IMR-90 (cell line): ENCODE results near the gene SLC39A11. TPM values are rescaled to one million over a fixed set of nuclear protein-coding genes. Genes with fewer than 3 reads are reported as not detected.

Source experiments
- ATAC-seq: fragments of 200-7000 bp; cut with Tn5 transposase; 2 replicates; pipeline ENCODE4 v1.9.1; 2020; ENCODE audit warnings: low read depth, mild to moderate bottlenecking, moderate library complexity
- BruUV-seq: library from RNA; stranded (reverse); fragments of 400-500 nt; replicated peaks from 2 replicates; lab custom pipeline; 2021; lab: Mats Ljungman, UMichigan
- CTCF ChIA-PET: fragments of 300-600 bp; formaldehyde crosslinking; extraction: SDS; loops from one replicate; lab custom pipeline; 2021; ENCODE audit warnings: antibody characterized with exemption; lab: Yijun Ruan, JAX
- POLR2A ChIA-PET: fragments of 300-600 bp; sonication (Branson Sonifier 250); formaldehyde crosslinking; loops from one replicate; lab custom pipeline; 2022; ENCODE audit warnings: antibody characterized with exemption; ENCODE audit not compliant: unreplicated experiment; lab: Charles Lee
- DNase-seq: peaks from one replicate; pipeline ENCODE4 v3.0.0; 2013
- H2AFZ ChIP-seq: replicated peaks from 2 replicates; pipeline ENCODE3; 2013; ENCODE audit warnings: low read length, mild to moderate bottlenecking; ENCODE audit not compliant: poor library complexity
- H2AK5ac ChIP-seq: 2 replicates; pipeline ENCODE4 v1.6.1; 2013; ENCODE audit warnings: low read depth, low read length, inconsistent platforms
- H2AK9ac ChIP-seq: replicated peaks from 2 replicates; pipeline ENCODE3; 2013; ENCODE audit warnings: mild to moderate bottlenecking, low read depth, low read length, moderate library complexity; ENCODE audit not compliant: poor library complexity
- H2BK120ac ChIP-seq: 2 replicates; pipeline ENCODE4 v1.6.1; 2013; ENCODE audit warnings: low read depth, low read length, inconsistent platforms
- H2BK15ac ChIP-seq: 3 replicates; pipeline ENCODE4 v1.6.1; 2013; ENCODE audit warnings: low read depth, low read length, inconsistent platforms
- H2BK20ac ChIP-seq: 2 replicates; pipeline ENCODE4 v1.6.1; 2013; ENCODE audit warnings: low read depth, mild to moderate bottlenecking, inconsistent platforms, low read length, moderate library complexity
- H2BK5ac ChIP-seq: 2 replicates; pipeline ENCODE4 v1.6.1; 2013; ENCODE audit warnings: mild to moderate bottlenecking, low read depth, low read length, inconsistent platforms; ENCODE audit not compliant: poor library complexity, severe bottlenecking
- H3K14ac ChIP-seq: replicated peaks from 2 replicates; pipeline ENCODE4 v1.6.1; 2013; ENCODE audit warnings: low read depth, low read length, inconsistent platforms
- H3K18ac ChIP-seq: 2 replicates; pipeline ENCODE4 v1.6.1; 2013; ENCODE audit warnings: low read depth, low read length, control low read depth
- H3K23ac ChIP-seq: 2 replicates; pipeline ENCODE4 v1.6.1; 2013; ENCODE audit warnings: low read depth, low read length, inconsistent platforms
- H3K27ac ChIP-seq: 2 replicates; pipeline ENCODE4 v1.5.1; 2013; ENCODE audit warnings: mild to moderate bottlenecking, control low read depth, low read length; ENCODE audit not compliant: insufficient read depth
- H3K27me3 ChIP-seq: 2 replicates; pipeline ENCODE4 v1.6.1; 2013; ENCODE audit warnings: low read length; ENCODE audit not compliant: control insufficient read depth, insufficient read depth
- H3K36me3 ChIP-seq: 2 replicates; pipeline ENCODE4 v1.6.1; 2013; ENCODE audit warnings: low read length, mixed read lengths; ENCODE audit not compliant: control insufficient read depth, insufficient read depth
- H3K4ac ChIP-seq: 2 replicates; pipeline ENCODE4 v1.6.1; 2013; ENCODE audit warnings: low read depth, low read length, inconsistent platforms
- H3K4me1 ChIP-seq: 2 replicates; pipeline ENCODE4 v1.6.1; 2013; ENCODE audit warnings: low read length, mixed read lengths; ENCODE audit not compliant: control insufficient read depth, insufficient read depth
- H3K4me2 ChIP-seq: 2 replicates; pipeline ENCODE4 v1.6.1; 2013; ENCODE audit warnings: low read depth, mild to moderate bottlenecking, control low read depth, low read length, moderate library complexity
- H3K4me3 ChIP-seq: 2 replicates; pipeline ENCODE4 v1.5.1; 2013; ENCODE audit warnings: low read depth, mild to moderate bottlenecking, control low read depth, low read length, moderate library complexity; ENCODE audit not compliant: insufficient read depth
- H3K56ac ChIP-seq: 2 replicates; pipeline ENCODE4 v1.6.1; 2013; ENCODE audit warnings: low read length, inconsistent platforms; ENCODE audit not compliant: insufficient read depth; ENCODE audit errors: extremely low read depth
- H3K79me1 ChIP-seq, 2 experiments: 2 replicates each; pipeline ENCODE4 v1.6.1; 2013; ENCODE audit warnings: low read length in 2 of 2, inconsistent platforms in 1 of 2, low read depth in 1 of 2
- H3K9ac ChIP-seq: 2 replicates; pipeline ENCODE4 v1.6.1; 2013; ENCODE audit warnings: low read depth, low read length, control low read depth
- H3K9me1 ChIP-seq: 2 replicates; pipeline ENCODE4 v1.6.1; 2013; ENCODE audit warnings: low read length, inconsistent platforms; ENCODE audit not compliant: insufficient read depth
- H3K9me3 ChIP-seq: 2 replicates; pipeline ENCODE4 v1.6.1; 2013; ENCODE audit warnings: low read length; ENCODE audit not compliant: control insufficient read depth, insufficient read depth
- H4K20me1 ChIP-seq: 2 replicates; pipeline ENCODE4 v1.6.1; 2013; ENCODE audit warnings: low read length, inconsistent platforms; ENCODE audit not compliant: insufficient read depth
- H4K5ac ChIP-seq: 2 replicates; pipeline ENCODE4 v1.6.1; 2013; ENCODE audit warnings: mild to moderate bottlenecking, low read depth, low read length, control low read depth
- H4K8ac ChIP-seq, 2 experiments: 2 replicates each; pipeline ENCODE4 v1.6.1; 2013; ENCODE audit warnings: low read depth in 2 of 2, low read length in 2 of 2, control low read depth in 1 of 2, inconsistent platforms in 1 of 2
- H4K91ac ChIP-seq: 2 replicates; pipeline ENCODE4 v1.6.1; 2013; ENCODE audit warnings: low read depth, low read length, inconsistent platforms; ENCODE audit not compliant: insufficient read depth
- BHLHE40 ChIP-seq: fragments of 150-350 bp; IDR thresholded peaks from 2 replicates; pipeline ENCODE4 v1.6.1; 2016; ENCODE audit warnings: mild to moderate bottlenecking, low read depth, low read length
- CHD1 ChIP-seq: IDR thresholded peaks from 2 replicates; pipeline ENCODE4 v1.6.1; 2012; ENCODE audit warnings: low read depth, low read length, improper control_type of control experiment
- ELK1 ChIP-seq: fragments of 150-350 bp; IDR thresholded peaks from 2 replicates; pipeline ENCODE4 v1.6.1; 2016; ENCODE audit warnings: low read depth, mild to moderate bottlenecking, low read length, moderate library complexity, borderline replicate concordance
- FOS ChIP-seq: fragments of 150-350 bp; IDR thresholded peaks from 2 replicates; pipeline ENCODE4 v1.6.1; 2016; ENCODE audit warnings: low read depth, low read length
- MAFK ChIP-seq: IDR thresholded peaks from 2 replicates; pipeline ENCODE4 v1.6.1; 2012; ENCODE audit warnings: low read depth, low read length, improper control_type of control experiment
- MAZ ChIP-seq: IDR thresholded peaks from 2 replicates; pipeline ENCODE4 v1.6.1; 2012; ENCODE audit warnings: low read depth, mild to moderate bottlenecking, low read length, improper control_type of control experiment, moderate library complexity, borderline replicate concordance
- MXI1 ChIP-seq: IDR thresholded peaks from 2 replicates; pipeline ENCODE4 v1.6.1; 2012; ENCODE audit warnings: low read depth, mild to moderate bottlenecking, low read length, moderate library complexity, borderline replicate concordance
- RCOR1 ChIP-seq: IDR thresholded peaks from 2 replicates; pipeline ENCODE4 v1.6.1; 2012; ENCODE audit warnings: mild to moderate bottlenecking, low read length, improper control_type of control experiment; ENCODE audit not compliant: insufficient replicate concordance
- RFX5 ChIP-seq: IDR thresholded peaks from 2 replicates; pipeline ENCODE4 v1.8.0; 2012; ENCODE audit warnings: low read depth, mild to moderate bottlenecking, low read length, moderate library complexity
- SMC3 ChIP-seq: fragments of 150-350 bp; IDR thresholded peaks from 2 replicates; pipeline ENCODE4 v1.6.1; 2016; ENCODE audit warnings: low read depth, mild to moderate bottlenecking, antibody characterized with exemption, low read length, moderate library complexity
- WGBS, 2 experiments: methylation state at CpG; one replicate each; pipeline versions ENCODE4 v1.1.5 to v1.1.7; 2013; ENCODE audit warnings: missing lambda C conversion rate in 2 of 2; ENCODE audit not compliant: insufficient read length in 1 of 2; ENCODE audit errors: extremely low coverage in 2 of 2; 5-methylcytosine and 5-hydroxymethylcytosine counted together
- dilution Hi-C: fragments of 300-500 bp; cut with HindIII; formaldehyde crosslinking; loops from one replicate; pipeline ENCODE4 v1.14.3; 2018; ENCODE audit warnings: low sequenced_read_pairs; ENCODE audit not compliant: unreplicated experiment
- in situ Hi-C: fragments of 300-500 bp; cut with MboI; formaldehyde crosslinking; loops from 3 replicates; pipeline ENCODE4 v1.14.3; 2019; ENCODE audit warnings: low sequenced_read_pairs, inconsistent platforms, mixed read lengths
- intact Hi-C: fragments of 100-400 bp; cut with micrococcal nuclease; formaldehyde crosslinking; loops from 2 replicates; pipeline ENCODE4 v1.10.0; 2022
- polyA plus RNA-seq, 3 experiments: library from polyadenylated mRNA; depleted of rRNA; stranded (reverse); fragments of >200 nt; gene quantifications; 2 replicates each; pipeline ENCODE4 v1.2.3, GENCODE V29; 2012; ENCODE audit warnings: low replicate concordance in 1 of 3
- total RNA-seq: library from RNA; depleted of rRNA; stranded (reverse); fragments of >200 nt; gene quantifications from 2 replicates; pipeline ENCODE4 v1.2.3, GENCODE V29; 2012
- TF ChIP-seq, protein P1 (sequence below): conservative IDR thresholded peaks from 2 replicates; pipeline ENCODE4 v1.5.1; 2012; ENCODE audit warnings: mild to moderate bottlenecking, low read depth, low read length, improper control_type of control experiment
- TF ChIP-seq, protein P2 (sequence below): fragments of 150-350 bp; IDR thresholded peaks from 2 replicates; pipeline ENCODE4 v1.6.1; 2017; ENCODE audit warnings: mild to moderate bottlenecking, antibody characterized with exemption, low read length, low read depth

Gene SLC39A11
- total and polyA plus RNA-seq, 2 of the 4 experiments (the other 2 are of a cell fraction) = 8.8 to 14.3 TPM

DNA sequence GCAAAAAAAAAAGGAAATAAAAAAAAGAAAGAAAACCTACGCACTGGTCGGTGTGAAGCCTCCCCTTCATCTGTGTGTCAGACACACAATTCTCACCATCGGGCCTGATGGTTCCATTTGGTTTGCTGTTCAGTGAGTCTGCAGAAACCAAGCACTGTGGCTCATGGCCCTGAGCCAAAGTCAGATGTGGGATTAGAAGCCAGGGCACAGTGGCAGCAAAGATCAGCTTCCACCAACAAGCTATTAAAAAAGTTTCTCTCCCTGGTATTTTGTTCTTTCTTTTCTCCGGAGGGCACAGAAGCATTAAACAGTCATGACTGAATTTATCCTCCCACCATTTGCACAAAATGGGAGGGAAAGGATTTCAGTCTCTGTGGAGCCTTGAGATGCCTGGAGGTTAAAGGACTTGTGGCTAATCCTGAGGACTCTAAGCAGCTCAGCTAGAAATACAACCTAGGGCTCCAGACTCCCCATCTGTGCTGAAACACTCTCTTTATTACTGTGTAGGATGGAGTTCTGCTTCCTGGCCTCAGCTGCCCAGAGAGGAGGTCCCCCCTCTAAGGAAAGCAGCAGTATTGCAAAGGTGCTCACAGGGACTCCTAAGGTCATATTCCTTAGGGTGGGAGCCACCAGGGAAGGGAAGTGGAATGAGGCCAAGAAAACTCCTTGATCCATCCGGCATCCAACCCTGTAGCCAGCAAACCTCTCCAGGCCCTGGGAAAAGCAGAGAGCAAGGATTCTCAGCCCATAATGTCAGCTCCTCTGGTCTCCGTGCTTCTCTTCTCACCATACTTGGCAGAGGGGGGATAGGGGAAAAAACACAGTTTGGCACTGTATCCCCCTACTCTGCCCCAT is 28.2 kb downstream of the SLC39A11 start:
- DNase-seq (no peak), ATAC-seq (no peak)
- Histone ChIP-seq H3K4me3 (no peak overlapping the region), H3K27me3 (no peaks in the 10 kb centered on the region), H3K18ac (peak overlapping the region; percentile 11; the same call in 1 of the 2 replicates), H3K27ac (no peak overlapping the region), H4K8ac (peak overlapping the region in 1 of 2 experiments; percentile 30; a peak in 1 of 4 replicates), H2AK5ac (peak overlapping the region; percentile 56; the same call in 1 of the 2 replicates), H3K4ac (peak overlapping the region; percentile 0; the same call in 1 of the 2 replicates), H2BK15ac (no peak overlapping the region; the same call in 2 of the 3 replicates), H3K79me1 (peaks cover 7 to 10% of the 10 kb centered on the region in 2 experiments; a peak in 1 of 4 replicates), H3K23ac (no peak overlapping the region), H2BK120ac (peak overlapping the region; percentile 23; the same call in 1 of the 2 replicates), H3K14ac (0 out of 2 replicates have a peak overlapping the region, but pooled peaks have one; percentile 2), H2AK9ac (no peak overlapping the region), H3K9me3 (peaks cover 2% of the 10 kb centered on the region; the same call in 1 of the 2 replicates), H4K5ac (peak overlapping the region; percentile 15; the same call in 1 of the 2 replicates), H3K9me1 (peaks cover 20% of the 10 kb centered on the region), H3K9ac (no peak overlapping the region), H3K36me3 (no peaks in the 10 kb centered on the region), H3K4me2 (no peak overlapping the region), H3K56ac (no peak overlapping the region), H2BK5ac (no peak overlapping the region), H2BK20ac (no peak overlapping the region; the same call in 1 of the 2 replicates), H2AFZ (no peak overlapping the region), H3K4me1 (peaks cover 29% of the 10 kb centered on the region), H4K91ac (peak overlapping the region; percentile 1; the same call in 1 of the 2 replicates), H4K20me1 (peaks cover 12% of the 10 kb centered on the region)
- in situ Hi-C loops = no loop called here
- ChIA-PET POLR2A (interaction anchor here (0.6 kb wide), 1 partner anchor 198 kb away, joined by 3 read pairs; no protein-coding TSS in a partner anchor), CTCF (no interaction called here)
- intact Hi-C loops = no loop called here
- no peak for TF ChIP-seq MXI1
- no peak for TF ChIP-seq MAZ
- no peak for TF ChIP-seq BHLHE40
- TF ChIP-seq ELK1 = no peak
- TF ChIP-seq, protein P1, sequence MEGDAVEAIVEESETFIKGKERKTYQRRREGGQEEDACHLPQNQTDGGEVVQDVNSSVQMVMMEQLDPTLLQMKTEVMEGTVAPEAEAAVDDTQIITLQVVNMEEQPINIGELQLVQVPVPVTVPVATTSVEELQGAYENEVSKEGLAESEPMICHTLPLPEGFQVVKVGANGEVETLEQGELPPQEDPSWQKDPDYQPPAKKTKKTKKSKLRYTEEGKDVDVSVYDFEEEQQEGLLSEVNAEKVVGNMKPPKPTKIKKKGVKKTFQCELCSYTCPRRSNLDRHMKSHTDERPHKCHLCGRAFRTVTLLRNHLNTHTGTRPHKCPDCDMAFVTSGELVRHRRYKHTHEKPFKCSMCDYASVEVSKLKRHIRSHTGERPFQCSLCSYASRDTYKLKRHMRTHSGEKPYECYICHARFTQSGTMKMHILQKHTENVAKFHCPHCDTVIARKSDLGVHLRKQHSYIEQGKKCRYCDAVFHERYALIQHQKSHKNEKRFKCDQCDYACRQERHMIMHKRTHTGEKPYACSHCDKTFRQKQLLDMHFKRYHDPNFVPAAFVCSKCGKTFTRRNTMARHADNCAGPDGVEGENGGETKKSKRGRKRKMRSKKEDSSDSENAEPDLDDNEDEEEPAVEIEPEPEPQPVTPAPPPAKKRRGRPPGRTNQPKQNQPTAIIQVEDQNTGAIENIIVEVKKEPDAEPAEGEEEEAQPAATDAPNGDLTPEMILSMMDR = no peak
- no peak for TF ChIP-seq FOS
- TF ChIP-seq RCOR1 = no peak
- TF ChIP-seq RFX5 = no peak
- TF ChIP-seq, protein P2, sequence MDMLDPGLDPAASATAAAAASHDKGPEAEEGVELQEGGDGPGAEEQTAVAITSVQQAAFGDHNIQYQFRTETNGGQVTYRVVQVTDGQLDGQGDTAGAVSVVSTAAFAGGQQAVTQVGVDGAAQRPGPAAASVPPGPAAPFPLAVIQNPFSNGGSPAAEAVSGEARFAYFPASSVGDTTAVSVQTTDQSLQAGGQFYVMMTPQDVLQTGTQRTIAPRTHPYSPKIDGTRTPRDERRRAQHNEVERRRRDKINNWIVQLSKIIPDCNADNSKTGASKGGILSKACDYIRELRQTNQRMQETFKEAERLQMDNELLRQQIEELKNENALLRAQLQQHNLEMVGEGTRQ = no peak
- TF ChIP-seq MAFK = no peak
- TF ChIP-seq CHD1 = no peak
- TF ChIP-seq SMC3 = no peak
- no TSS peak for BruUV-seq
- dilution Hi-C loops = no loop called here
- WGBS, 2 experiments = no CpG with 5 or more reads among the region's 6 CpGs
